C4-2B (cell line): ENCODE data around the gene NEGR1.

Experiments used
- H3K27ac ChIP-seq: fragments of 450-650 bp; 2 replicates; pipeline ENCODE4 v1.5.1; 2017
- CTCF ChIP-seq: fragments of 450-650 bp; conservative IDR thresholded peaks from 2 replicates; pipeline ENCODE4 v1.5.1; 2017; ENCODE audit warnings: mild to moderate bottlenecking
- ZFX ChIP-seq: fragments of 450-650 bp; IDR thresholded peaks from 2 replicates; pipeline ENCODE4 v1.6.1; 2017

Gene NEGR1

DNA sequence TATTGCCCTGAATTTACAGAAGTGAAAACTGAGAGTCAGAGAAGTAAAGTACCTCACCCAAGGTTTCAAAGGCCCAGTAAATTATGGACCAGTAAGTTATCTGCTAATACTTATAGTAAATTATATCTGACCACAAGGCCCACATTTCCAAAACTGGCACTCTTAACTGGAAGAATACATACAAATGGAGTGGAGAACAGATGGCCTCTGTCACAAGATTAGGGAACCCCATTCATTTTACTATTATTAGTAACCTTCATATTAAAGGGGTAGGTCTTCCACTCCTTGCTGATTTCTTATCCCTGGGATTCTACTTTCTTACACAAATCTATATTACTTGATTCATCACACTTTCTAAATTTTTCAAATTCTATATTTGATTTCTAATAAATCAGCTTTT lies 588.8 kb downstream of the NEGR1 start:
- no peak for TF ChIP-seq ZFX
- no peak for TF ChIP-seq CTCF
- H3K27ac ChIP-seq, result no peak overlapping the region

- no peak overlapping the region for H3K27ac ChIP-seq
Observed at GRCh38 chr1:71689635-71690034, 592.7 kb downstream of the NEGR1 start.

DNA sequence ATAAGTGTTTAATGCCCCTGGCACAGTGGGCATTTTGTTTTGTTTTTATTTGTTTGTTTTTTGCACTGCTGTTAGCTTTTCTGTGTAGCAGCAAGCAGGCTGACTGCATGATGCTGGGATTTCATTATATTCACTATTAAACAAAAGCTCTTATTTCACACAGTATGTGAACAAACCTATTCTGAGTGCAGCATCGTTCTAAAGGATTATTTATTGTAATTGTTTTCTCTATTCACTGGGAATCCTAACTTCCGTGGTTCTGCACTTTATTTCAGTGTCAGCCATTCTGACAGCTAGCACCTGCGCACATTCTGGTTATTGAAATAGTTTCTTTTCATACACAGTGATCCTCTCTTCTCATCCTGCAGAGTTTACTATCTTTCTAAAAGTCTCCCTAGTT lies 595.0 kb downstream of the NEGR1 start:
- no peak for TF ChIP-seq CTCF
- no peak for TF ChIP-seq ZFX

More at GRCh38 chr1:71689635-71690034, 592.7 kb downstream of the NEGR1 start:
- TF ChIP-seq ZFX (no peak), CTCF (no peak)

GRCh38 chr1:71676979-71677925 lies 605.1 kb downstream of the NEGR1 start:
- no peak overlapping the region for H3K27ac ChIP-seq
- no peak for TF ChIP-seq ZFX
- no peak for TF ChIP-seq CTCF

More for the DNA sequence above, 595.0 kb downstream of the NEGR1 start:
- H3K27ac ChIP-seq, result no peak overlapping the region

GRCh38 chr1:71668065-71668464 lies 614.3 kb downstream of the NEGR1 start:
- TF ChIP-seq CTCF (no peak), ZFX (no peak)
- no peak overlapping the region for H3K27ac ChIP-seq

DNA sequence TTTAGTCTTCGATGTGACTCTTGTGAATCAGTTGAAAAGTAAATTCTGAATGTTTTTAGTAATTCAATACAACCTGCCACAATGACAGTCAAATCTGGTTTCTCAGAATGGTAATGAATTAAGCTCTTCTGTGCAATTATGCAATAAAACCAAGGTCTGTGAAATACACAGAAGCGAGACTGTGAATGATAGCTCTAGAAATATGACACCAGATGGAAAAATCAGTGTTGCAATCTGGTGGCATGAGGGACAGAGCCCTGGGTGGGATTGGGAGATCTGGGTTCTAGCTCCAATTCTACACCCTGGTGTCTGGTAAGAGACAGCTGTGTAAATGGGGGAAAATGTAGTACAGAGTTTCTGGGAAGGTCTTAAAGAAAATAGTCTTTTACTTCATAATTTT lies 615.1 kb downstream of the NEGR1 start:
- TF ChIP-seq CTCF (no peak), ZFX (no peak)
- no peak overlapping the region for H3K27ac ChIP-seq

- H3K27ac ChIP-seq, result no peak overlapping the region
- TF ChIP-seq ZFX, result no peak
- TF ChIP-seq CTCF, result no peak
Observed at GRCh38 chr1:71666609-71667008, 615.7 kb downstream of the NEGR1 start.
